GM18517 (cell line): Measurements from ENCODE around the gene ZAP70.
"Not testable (repeated sequence)": the region's sequence is repeated elsewhere in the genome, so short reads cannot be mapped to it uniquely, and the experiment has no call there.

Experiments used
- ATAC-seq: cut with Tn5 transposase; IDR thresholded peaks from one replicate; pipeline ENCODE4 v1.9.1; 2021; ENCODE audit warnings: mild to moderate bottlenecking, moderate library complexity; ENCODE audit not compliant: unreplicated experiment

The ZAP70 gene

DNA sequence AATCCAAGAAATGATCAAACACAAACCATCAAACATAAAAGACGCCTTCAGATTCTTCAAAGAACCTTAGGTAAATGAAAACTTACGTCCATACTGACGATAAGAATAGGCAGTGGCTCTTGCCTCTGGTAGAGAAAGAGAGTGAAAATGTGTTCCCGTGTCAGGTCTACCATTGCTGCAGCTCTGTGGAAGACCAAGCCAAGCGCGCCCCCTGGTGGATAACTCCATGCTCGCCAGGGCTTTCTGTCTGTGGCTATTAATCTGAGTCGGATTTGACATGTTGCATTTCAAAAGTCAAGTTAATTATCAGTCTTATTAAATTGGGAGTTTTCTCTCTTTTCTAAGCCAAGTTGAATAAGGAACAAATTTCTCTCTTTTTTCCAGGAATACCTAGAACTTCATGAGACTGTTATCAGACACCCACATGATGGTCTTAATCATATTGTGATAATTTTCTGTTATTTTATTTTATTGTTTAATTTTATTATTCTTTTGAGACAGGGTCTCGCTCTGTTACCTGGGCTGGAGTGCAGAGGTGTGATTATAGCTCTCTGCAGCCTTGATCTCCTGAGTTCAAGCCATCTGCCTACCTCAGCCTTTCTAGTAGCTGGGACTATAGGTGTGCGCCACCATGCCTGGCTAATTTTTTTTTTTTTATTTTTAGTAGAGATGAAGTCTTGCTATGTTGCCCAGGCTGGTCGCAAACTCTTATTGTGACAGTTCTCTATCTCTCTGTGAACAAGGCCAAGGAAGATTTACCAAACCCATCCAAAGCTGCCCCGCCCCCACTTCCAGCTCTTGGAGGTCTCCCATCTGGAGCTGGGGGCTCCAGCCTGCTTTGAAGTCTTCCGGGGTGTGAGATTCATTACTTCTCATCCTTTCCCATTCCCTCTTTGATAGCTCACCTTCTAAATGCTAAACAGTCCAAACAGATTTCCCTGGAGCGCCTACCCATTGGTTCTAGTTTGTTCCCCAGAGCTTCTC lies 15.8 kb upstream of the ZAP70 start:
- peak; percentile 73 for ATAC-seq

DNA sequence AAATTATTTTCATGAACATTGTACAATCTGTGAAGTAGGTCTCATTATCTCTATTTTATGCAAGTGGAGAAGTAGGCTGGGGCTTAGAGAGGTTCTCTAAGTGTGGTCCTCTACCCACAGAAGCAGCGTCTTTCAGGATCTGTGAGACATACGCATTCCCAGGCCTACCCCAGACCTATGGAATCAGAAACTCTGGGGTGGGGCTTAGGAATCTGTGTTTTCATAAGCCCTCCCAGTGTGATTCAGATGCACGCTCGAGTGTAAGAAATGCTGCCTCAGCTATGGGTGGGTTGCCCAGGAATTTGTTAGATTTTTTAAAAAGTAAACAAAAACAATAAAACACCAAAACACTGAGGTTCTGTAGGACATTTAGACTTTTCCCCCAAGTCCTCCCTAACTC lies 14.8 kb upstream of the ZAP70 start:
- ATAC-seq: no peak

- ATAC-seq: no peak
These were observed 13.5 kb upstream of the ZAP70 start for GRCh38 chr2:97699765-97700444.

GRCh38 chr2:97701186-97701585 lies 12.2 kb upstream of the ZAP70 start:
- no peak for ATAC-seq

DNA sequence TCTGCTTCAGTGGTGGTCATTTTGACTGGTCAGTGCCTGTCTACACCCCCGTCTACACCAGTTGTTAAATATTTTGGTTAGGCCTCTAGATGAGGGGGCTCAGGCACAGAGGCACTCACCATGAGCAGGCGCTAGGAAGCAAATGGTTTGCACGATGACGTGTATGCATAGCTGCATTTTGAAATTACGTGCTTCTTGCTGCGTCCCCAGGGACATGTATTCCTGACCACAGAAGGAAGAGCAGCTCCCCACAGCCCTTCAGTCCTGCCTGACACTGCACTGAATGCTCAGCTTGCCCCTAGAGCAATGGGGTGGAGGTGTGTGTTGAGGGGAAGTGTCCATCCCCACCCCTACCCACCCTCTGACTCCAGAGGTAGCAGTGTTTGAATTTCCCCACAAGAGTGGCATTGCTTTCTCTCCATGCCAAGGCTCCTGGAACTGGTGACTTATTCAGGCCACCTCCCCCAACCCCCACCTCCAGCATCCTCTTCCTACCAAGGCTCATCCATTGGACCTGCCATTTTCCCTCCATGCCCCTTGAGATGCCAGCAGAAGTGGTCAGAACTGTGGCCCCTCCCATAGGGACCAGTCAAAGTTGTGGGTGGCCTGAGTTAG lies 11.4 kb upstream of the ZAP70 start:
- no peak for ATAC-seq

GRCh38 chr2:97702731-97703470 lies 10.5 kb upstream of the ZAP70 start:
- ATAC-seq: no peak

DNA sequence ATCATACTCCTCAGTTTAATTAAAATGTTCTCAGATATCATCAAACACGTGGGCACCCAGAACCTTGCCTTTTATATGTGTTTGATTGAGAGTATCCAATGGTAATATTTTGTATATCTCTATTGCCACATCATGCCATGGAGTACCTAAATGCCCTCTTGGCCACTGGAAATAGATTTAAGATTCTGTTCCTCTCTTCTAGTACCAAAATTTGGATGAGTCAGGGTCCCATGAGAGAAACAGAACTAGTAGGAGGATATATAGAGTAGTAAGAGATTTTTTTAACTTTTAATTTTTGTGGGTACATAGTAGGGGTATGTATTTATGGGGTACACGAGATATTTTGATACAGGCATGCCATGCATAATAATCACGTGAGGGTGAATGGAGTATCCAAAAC lies 9.6 kb upstream of the ZAP70 start:
- no peak for ATAC-seq

GRCh38 chr2:97704989-97705388 lies 8.4 kb upstream of the ZAP70 start:
- no peak for ATAC-seq

GRCh38 chr2:97706112-97706511 lies 7.3 kb upstream of the ZAP70 start:
- no peak for ATAC-seq

GRCh38 chr2:97706708-97707345 lies 6.5 kb upstream of the ZAP70 start:
- no peak for ATAC-seq

DNA sequence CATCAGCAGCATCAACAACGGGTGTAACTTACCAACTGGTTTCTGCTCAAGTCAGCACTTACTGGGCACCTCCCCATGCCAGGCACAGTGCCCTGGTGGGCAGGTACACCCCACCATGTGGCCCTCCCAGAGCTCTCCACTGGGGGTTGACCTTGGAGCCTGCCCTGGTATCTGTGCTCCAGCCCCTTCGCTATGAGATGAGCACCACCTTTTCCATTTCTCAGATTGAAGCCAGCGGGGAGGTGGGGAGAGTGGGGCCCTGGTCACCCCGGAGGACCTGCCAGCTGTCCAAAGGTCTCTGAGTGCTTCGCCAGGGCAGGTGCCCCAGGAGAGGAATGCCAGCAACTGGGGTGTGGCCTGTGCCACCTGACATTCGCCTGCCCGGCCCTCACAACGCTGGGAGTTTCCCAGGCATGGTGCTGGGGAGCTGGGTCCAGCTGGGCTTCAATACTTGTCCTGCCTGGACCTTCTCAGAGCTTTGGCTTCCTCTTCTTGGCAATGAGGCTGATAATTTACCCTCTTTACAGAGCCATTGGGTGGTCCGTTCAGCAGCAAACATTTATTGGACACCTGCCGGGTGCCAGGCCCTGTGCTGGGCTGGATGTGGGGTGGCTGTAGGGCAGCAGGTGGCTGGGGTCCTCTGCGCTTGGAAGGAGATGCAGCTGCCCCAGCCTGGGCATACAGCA lies 5.9 kb upstream of the ZAP70 start:
- ATAC-seq: no peak

DNA sequence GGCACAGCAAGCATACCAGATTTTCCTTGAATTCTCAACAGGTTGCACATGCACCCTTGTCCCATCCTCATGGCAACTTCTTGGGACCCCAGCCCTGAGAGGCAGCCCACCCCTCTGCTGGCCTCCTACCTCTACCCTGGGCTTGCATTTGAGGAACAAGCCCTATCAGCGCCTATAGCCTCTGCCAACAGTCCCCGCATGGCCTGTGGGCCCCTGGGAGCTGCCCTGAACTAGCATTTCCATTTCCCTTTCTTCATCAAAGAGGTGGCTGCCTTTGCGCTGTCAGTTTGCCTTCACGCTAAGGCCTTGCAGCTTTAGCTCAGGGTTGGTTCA lies 5.4 kb upstream of the ZAP70 start:
- ATAC-seq: no peak

DNA sequence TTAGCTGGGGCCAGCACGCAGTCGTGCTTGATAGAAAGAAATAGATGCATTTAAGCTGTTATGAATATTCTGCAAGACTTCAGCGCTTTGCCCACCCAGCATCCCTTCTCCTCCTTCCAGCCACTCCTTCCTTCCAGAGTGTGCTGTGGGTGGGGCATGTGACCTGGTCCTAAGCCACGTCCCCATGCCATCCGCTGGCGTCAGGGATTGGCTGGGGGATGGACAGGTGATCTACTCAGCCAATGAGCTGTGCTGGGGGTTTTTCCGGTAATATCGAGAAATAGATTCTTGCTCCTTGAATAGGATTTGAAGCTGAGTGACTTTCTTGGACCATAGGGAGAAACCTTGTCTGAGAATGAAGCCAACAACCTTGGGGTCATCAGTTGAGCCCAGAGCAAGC lies 4.8 kb upstream of the ZAP70 start:
- no peak for ATAC-seq

GRCh38 chr2:97711394-97711711 lies 2.0 kb upstream of the ZAP70 start:
- ATAC-seq: no peak

DNA sequence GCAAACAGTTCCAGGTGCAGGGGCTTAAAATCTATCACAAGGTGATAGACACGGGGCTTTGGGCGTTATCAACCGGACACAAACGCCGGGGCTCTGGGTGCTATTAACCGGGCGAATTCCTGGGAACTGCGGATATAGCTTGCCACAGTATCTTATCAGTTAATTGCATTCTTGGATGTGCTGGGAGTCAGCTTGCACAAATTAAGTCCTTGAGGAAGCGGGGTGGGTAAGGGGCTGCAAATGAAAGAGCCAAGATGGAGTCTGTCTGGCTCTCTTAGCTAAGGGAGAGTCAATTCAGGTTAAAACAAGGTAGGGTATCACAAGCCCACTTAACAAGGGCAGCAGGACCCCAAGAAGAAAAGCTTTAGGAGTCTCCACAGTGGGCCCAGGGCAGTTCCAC lies 1.2 kb upstream of the ZAP70 start:
- ATAC-seq: not testable (repeated sequence)

GRCh38 chr2:97712693-97713295 lies 582 bp upstream of the ZAP70 start:
- ATAC-seq: no peak

DNA sequence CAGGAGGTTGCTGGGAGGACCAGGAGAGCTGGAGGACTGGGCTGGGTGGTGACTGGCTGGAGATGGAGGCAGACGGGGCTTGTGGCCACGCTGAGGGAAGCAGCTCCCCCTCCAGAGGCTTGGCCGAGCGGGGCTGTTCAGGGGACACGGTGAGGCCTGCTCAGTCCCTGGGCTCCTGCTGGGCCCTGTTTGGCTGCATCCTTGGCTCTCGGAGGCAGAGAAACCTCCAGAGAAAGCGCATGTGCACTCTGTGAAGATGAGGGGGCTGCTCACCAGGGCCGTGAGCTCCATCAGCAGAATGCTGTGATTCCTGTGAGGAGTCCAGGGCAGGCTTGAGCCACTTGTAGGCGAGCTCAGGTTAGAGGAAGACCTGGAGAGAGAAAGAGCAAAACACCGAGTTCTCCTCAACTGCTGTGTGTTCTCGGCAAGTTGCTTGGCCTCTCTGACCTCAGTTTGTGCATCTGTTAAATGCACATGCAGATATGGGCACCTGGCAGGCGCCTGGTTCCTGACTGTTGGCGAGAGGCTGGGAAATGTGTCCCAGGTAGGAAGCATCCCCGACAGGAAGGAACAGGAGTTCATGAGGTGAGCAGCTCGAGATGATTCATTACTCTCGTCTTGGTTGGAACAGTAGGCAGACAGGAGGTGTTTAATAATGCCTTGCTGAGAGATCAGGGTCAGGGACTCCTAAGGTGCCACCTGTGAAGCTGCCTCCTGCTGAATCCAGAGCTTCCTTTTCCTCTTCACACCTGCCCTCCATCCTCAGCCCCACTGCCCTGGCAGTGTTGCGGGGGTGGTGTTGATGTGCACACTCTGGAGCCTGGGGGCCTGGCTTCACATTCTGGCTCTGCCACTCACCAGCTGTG lies 941 bp downstream of the ZAP70 start:
- ATAC-seq: no peak

DNA sequence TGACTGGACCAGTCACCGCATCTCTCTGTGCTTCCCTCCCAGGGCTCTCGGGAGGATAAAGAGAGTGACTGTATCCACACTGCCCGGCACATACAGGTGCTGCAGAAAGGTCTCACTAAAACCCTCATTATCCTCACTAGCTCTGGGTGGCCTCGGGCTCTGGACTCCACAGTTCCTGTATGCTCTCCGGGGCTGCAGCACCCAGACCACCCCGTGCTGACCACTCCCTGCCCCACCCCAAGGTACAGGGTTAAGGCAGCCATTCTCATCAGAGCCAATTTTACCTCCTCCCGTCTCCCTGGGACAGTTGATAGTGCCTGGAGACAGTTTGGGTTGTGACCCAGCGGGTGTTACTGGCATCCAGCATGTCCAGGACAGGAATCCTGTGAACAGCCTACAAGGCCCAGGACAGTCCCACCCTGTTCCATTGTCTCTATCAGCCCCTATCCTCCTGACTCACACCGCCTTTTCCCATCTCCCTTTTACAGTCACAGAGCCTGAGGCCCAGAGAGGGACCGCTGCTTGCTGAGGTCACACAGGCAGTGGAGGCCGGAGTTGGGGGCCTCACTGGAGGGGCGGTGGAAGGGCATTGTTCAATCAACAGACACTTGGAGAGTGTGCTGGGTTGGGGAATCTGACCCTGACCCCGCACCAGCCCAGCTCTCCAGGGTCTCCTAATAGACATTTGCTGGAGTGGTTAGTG lies 1.7 kb downstream of the ZAP70 start:
- ATAC-seq: no peak
